ENCODE data around the gene ZNF621.

ZNF621 gene

GRCh38 chr3:40524568-40525285, at the start of gene ZNF621:
ZNF621 (plus strand) TSS chr3:40524960; CDS start chr3:40525841, 881 bp downstream.
- DNase-seq = peak; percentile 67

GRCh38 chr3:40476478-40477470, 48.0 kb upstream of the ZNF621 start, which contains the start of gene ZNF619:
ZNF619 (plus strand) TSS chr3:40477122; CDS start chr3:40477980, 858 bp downstream.
- peak; percentile 37 for DNase-seq

- no peak for DNase-seq
Observed at GRCh38 chr3:40477666-40478065, 47.1 kb upstream of the ZNF621 start.

- no peak for DNase-seq
Observed at GRCh38 chr3:40487172-40487571, 37.6 kb upstream of the ZNF621 start.

- no peak for DNase-seq
Observed at GRCh38 chr3:40490916-40491315, 33.8 kb upstream of the ZNF621 start.

GRCh38 chr3:40494698-40495097, 30.1 kb upstream of the ZNF621 start:
- no peak for DNase-seq

- no peak for DNase-seq
Observed at GRCh38 chr3:40497288-40497687, 27.5 kb upstream of the ZNF621 start.

- DNase-seq = no peak
Observed at GRCh38 chr3:40499952-40500351, 24.8 kb upstream of the ZNF621 start.

GRCh38 chr3:40502034-40502433, 22.7 kb upstream of the ZNF621 start:
- no peak for DNase-seq

- no peak for DNase-seq
Observed at GRCh38 chr3:40504636-40505430, 19.9 kb upstream of the ZNF621 start.

GRCh38 chr3:40505599-40506462, 18.9 kb upstream of the ZNF621 start, which contains the start of gene ZNF620:
ZNF620 (plus strand) TSS chr3:40506039; CDS start chr3:40506353, 314 bp downstream.
- peak; percentile 84 for DNase-seq

- DNase-seq = no peak
Observed at GRCh38 chr3:40511031-40511718, 13.6 kb upstream of the ZNF621 start.

- DNase-seq = no peak
Observed at GRCh38 chr3:40516201-40516600, 8.6 kb upstream of the ZNF621 start.

- DNase-seq = no peak
Observed at GRCh38 chr3:40518067-40518466, 6.7 kb upstream of the ZNF621 start.

GRCh38 chr3:40518848-40519247, 5.9 kb upstream of the ZNF621 start:
- no peak for DNase-seq

- DNase-seq = no peak
Observed at GRCh38 chr3:40521254-40521653, 3.5 kb upstream of the ZNF621 start.

- DNase-seq = peak; percentile 5
Observed at GRCh38 chr3:40523781-40524180, 979 bp upstream of the ZNF621 start.

- no peak for DNase-seq
Observed at GRCh38 chr3:40524222-40524567, 565 bp upstream of the ZNF621 start.

GRCh38 chr3:40528426-40528825, 3.7 kb downstream of the ZNF621 start:
- DNase-seq = no peak

GRCh38 chr3:40532252-40532651, 7.5 kb downstream of the ZNF621 start:
- no peak for DNase-seq

- DNase-seq = no peak
Observed at GRCh38 chr3:40534283-40534682, 9.5 kb downstream of the ZNF621 start.
